Astrocyte (in vitro differentiated cells and primary cell): ENCODE data around the gene RBM14.

Source experiments
- EZH2 ChIP-seq: IDR thresholded peaks from 2 replicates; pipeline ENCODE4 v1.6.1; 2012; ENCODE audit warnings: mild to moderate bottlenecking, low read length, inconsistent platforms; ENCODE audit not compliant: insufficient read depth
- TF ChIP-seq, protein P1 (sequence below): IDR thresholded peaks from 2 replicates; pipeline ENCODE4 v1.5.1; 2011; ENCODE audit warnings: low read depth, mild to moderate bottlenecking, inconsistent platforms, low read length, moderate library complexity; ENCODE audit not compliant: insufficient read depth

DNA sequence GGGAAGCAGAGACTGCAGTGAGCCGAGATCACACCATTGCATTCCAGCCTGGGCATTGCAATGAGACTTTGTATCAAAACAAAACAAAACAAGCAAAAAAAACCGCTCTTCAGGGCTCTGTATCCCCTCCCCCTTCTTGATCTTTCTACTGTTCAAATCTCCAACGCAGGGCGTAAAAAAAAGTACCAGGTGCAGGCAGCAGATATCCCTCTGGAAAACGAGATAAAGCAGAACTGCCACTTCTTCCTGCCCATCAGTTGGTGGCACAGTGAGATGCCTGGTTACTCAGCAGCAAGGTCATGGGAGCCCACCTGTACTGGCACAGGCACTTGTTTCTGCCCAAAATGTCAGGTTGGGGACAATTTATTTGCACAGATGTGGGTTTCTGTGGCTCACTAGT is 12.3 kb upstream of the RBM14 start:
- TF ChIP-seq, protein P1, sequence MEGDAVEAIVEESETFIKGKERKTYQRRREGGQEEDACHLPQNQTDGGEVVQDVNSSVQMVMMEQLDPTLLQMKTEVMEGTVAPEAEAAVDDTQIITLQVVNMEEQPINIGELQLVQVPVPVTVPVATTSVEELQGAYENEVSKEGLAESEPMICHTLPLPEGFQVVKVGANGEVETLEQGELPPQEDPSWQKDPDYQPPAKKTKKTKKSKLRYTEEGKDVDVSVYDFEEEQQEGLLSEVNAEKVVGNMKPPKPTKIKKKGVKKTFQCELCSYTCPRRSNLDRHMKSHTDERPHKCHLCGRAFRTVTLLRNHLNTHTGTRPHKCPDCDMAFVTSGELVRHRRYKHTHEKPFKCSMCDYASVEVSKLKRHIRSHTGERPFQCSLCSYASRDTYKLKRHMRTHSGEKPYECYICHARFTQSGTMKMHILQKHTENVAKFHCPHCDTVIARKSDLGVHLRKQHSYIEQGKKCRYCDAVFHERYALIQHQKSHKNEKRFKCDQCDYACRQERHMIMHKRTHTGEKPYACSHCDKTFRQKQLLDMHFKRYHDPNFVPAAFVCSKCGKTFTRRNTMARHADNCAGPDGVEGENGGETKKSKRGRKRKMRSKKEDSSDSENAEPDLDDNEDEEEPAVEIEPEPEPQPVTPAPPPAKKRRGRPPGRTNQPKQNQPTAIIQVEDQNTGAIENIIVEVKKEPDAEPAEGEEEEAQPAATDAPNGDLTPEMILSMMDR: no peak
- no peak for TF ChIP-seq EZH2
